Chondrocyte (in vitro differentiated cells): ENCODE data around the gene ZNF850. TPM values are rescaled to one million over a fixed set of nuclear protein-coding genes. Genes with fewer than 3 reads are reported as not detected.
A peak's percentile ranks its signal among the peaks of the same experiment; 100 is the strongest.
"Not testable (repeated sequence)": the region's sequence is repeated elsewhere in the genome, so short reads cannot be mapped to it uniquely, and the experiment has no call there.

Experiments used
- DNase-seq: peaks from one replicate; pipeline ENCODE4 v3.0.0; 2021; ENCODE audit warnings: mixed read lengths, low spot score
- H3K27ac Mint-ChIP-seq: one replicate; pipeline ENCODE4 v1.8.0; 2021; ENCODE audit warnings: mild to moderate bottlenecking, moderate library complexity, mixed read lengths; ENCODE audit not compliant: unreplicated experiment
- H3K27me3 Mint-ChIP-seq: 2 replicates; pipeline ENCODE4 v1.8.0; 2021; ENCODE audit warnings: low read depth, mixed read lengths
- H3K36me3 Mint-ChIP-seq: 2 replicates; pipeline ENCODE4 v1.8.0; 2021; ENCODE audit warnings: low read depth, mixed read lengths
- H3K4me1 Mint-ChIP-seq: 2 replicates; pipeline ENCODE4 v1.8.0; 2021; ENCODE audit warnings: low read depth, mild to moderate bottlenecking, mixed read lengths
- H3K4me3 Mint-ChIP-seq: one replicate; pipeline ENCODE4 v1.8.0; 2021; ENCODE audit warnings: mild to moderate bottlenecking, moderate library complexity, mixed read lengths; ENCODE audit not compliant: unreplicated experiment
- H3K9me3 Mint-ChIP-seq: 2 replicates; pipeline ENCODE4 v1.8.0; 2021; ENCODE audit warnings: low read depth, mixed read lengths
- CTCF ChIP-seq: fragments of 200-600 bp; sonication (generic); IDR thresholded peaks from 2 replicates; pipeline ENCODE4 v1.5.0; 2021; ENCODE audit warnings: antibody characterized with exemption, mild to moderate bottlenecking, moderate library complexity
- total RNA-seq: library from RNA; stranded (reverse); gene quantifications from 3 replicates; pipeline ENCODE4 v1.2.1, GENCODE V29; 2021

The ZNF850 gene
- total RNA-seq, 1 donor from 2014 or later = 4.0 TPM

GRCh38 chr19:36771261-36772231 is 1.1 kb downstream of the ZNF850 start:
- peak overlapping the region; percentile 99 for H3K27ac Mint-ChIP-seq
- H3K4me3 Mint-ChIP-seq = peak overlapping the region; percentile 100
- no peak for TF ChIP-seq CTCF
- H3K9me3 Mint-ChIP-seq = peaks cover 30% of the 10 kb centered on the region
- peaks cover 22% of the 10 kb centered on the region for H3K4me1 Mint-ChIP-seq
- no peaks in the 10 kb centered on the region for H3K27me3 Mint-ChIP-seq
- DNase-seq = no peak
- peaks cover 9% of the 10 kb centered on the region for H3K36me3 Mint-ChIP-seq

- Mint-ChIP-seq H3K4me1 (no peaks in the 10 kb centered on the region), H3K27ac (no peak overlapping the region), H3K36me3 (peaks cover 85% of the 10 kb centered on the region), H3K27me3 (no peaks in the 10 kb centered on the region), H3K9me3 (peaks cover 79% of the 10 kb centered on the region), H3K4me3 (no peak overlapping the region)
- no peak for DNase-seq
- no peak for TF ChIP-seq CTCF
Observed at GRCh38 chr19:36750066-36750691, 22.4 kb downstream of the ZNF850 start.

- H3K27ac Mint-ChIP-seq, H3K4me3 Mint-ChIP-seq, H3K4me1 Mint-ChIP-seq, DNase-seq, H3K27me3 Mint-ChIP-seq: not testable (repeated sequence)
- H3K9me3 Mint-ChIP-seq = peaks cover 79% of the 10 kb centered on the region
- H3K36me3 Mint-ChIP-seq = peaks cover 85% of the 10 kb centered on the region
Observed at GRCh38 chr19:36749613-36750012, 23.0 kb downstream of the ZNF850 start.

- H3K36me3 Mint-ChIP-seq = peaks cover 83% of the 10 kb centered on the region
- no peak overlapping the region for H3K4me3 Mint-ChIP-seq
- no peak for TF ChIP-seq CTCF
- peaks cover 75% of the 10 kb centered on the region for H3K9me3 Mint-ChIP-seq
- H3K4me1 Mint-ChIP-seq = no peaks in the 10 kb centered on the region
- no peak overlapping the region for H3K27ac Mint-ChIP-seq
- no peak for DNase-seq
- H3K27me3 Mint-ChIP-seq = no peaks in the 10 kb centered on the region
Observed at GRCh38 chr19:36748431-36749275, 24.0 kb downstream of the ZNF850 start.

- Mint-ChIP-seq H3K4me3 (no peak overlapping the region), H3K9me3 (peaks cover 76% of the 10 kb centered on the region), H3K36me3 (peaks cover 82% of the 10 kb centered on the region), H3K4me1 (no peaks in the 10 kb centered on the region), H3K27me3 (no peaks in the 10 kb centered on the region), H3K27ac (no peak overlapping the region)
- no peak for TF ChIP-seq CTCF
- DNase-seq = no peak
Observed at GRCh38 chr19:36747750-36748149, 24.9 kb downstream of the ZNF850 start.
